ENCODE measurements around the gene TOLLIP.

- TF ChIP-seq CTCF (IDR thresholded peaks at IDR 0.05) = no peak
- no peak for TF ChIP-seq POLR2A (IDR thresholded peaks at IDR 0.05)
Observed at GRCh38 chr11:1308743-1309497, 512 bp downstream of the TOLLIP start.

Data from Peyer's patch (tissue), 4 donors.